GM21526 (cell line): ENCODE results near the gene WAPL.

ENCODE experiments used
- ATAC-seq: cut with Tn5 transposase; IDR thresholded peaks from one replicate; pipeline ENCODE4 v1.9.1; 2021; ENCODE audit warnings: moderate library complexity; ENCODE audit not compliant: unreplicated experiment, low FRiP score

WAPL gene

DNA sequence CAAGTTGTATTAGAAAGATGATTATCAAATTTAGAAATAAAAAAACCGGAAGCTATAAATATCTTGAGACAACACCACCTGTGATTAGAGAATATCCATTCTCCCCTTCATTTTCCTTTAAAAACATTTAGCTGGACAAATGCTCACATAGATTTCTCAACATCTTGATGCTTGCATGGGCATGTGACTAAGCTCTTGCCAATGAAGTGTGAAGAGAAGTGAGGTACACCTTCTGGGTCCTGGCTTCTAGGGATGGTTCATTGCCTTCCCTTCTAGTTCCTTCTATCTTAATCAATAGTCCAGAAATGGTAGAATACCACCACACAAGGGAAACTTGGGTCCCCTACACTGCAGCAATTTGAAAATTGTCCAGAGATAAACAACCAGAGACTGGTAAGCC is 41.0 kb downstream of the WAPL start:
- ATAC-seq: no peak

DNA sequence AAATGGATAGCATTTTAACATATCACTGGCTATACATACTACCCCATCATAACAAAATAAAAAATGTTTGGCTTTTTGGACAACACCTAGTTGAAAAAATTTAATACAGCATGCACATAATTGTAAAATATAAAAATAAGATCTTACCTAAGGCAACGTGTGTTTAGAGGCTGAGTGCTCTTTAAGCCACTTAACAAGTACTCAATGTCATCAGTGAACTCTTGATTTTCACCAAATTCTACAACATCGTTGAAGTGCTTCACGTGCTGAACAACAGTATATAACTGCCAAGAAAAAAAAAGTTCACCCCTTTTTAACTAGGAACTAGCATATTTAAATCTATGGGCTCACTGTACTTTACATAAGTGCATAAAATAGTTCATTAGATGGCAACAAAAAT is 49.5 kb downstream of the WAPL start:
- ATAC-seq: no peak

DNA sequence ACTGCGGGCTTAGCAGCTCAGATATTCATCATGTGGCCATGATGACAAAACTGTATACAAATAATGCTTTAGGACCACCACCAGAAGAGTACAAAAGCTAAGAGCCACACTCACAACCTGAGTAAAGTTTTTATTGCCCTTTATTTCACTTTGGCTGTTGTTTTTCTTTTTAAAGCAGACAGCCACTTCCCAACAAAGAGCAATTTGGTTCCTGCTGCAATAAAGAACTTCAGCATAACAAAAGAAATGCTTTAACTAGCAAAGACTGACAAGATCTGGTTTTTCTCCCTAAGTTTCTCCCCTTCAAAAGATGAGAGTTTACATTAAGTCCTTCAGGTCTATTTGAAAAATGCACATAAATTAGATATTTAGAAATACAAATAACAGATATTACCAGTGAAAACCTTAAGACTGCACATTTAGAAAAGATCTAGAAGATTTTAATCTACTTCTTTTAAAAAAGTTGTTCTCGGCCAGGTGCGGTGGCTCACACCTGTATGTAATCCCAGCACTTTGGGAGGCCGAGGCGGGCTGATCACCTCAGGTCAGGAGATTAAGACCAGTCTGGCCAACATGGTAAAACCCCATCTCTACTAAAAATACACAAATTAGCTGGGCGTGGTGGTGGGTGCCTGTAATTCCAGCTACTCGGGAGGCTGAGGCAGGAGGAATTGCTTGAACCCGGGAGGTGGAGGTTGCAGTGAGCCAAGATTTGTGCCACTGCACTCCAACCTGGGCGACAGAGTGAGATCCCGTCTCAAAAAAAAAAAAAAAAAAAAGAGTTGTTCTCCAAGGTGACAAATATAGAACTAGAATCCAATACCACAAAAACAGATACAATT is 59.4 kb downstream of the WAPL start:
- ATAC-seq: no peak

DNA sequence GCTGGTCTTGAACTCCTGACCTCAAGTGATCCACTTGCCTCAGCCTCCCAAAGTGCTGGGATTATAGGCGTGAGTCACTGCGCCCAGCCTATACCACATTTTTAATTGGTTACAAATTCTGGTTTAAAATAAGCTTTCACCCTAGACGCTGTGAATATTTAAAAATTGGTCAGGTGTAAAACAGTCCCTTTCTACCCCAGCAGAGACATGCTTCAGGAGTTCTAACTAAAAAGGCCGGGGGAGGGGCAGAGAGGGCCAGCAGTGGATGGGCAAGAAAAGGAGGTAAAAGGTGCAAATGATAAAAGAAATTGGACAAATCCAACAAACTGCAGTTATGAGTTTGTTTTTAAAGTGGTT is 70.0 kb downstream of the WAPL start:
- no peak for ATAC-seq

DNA sequence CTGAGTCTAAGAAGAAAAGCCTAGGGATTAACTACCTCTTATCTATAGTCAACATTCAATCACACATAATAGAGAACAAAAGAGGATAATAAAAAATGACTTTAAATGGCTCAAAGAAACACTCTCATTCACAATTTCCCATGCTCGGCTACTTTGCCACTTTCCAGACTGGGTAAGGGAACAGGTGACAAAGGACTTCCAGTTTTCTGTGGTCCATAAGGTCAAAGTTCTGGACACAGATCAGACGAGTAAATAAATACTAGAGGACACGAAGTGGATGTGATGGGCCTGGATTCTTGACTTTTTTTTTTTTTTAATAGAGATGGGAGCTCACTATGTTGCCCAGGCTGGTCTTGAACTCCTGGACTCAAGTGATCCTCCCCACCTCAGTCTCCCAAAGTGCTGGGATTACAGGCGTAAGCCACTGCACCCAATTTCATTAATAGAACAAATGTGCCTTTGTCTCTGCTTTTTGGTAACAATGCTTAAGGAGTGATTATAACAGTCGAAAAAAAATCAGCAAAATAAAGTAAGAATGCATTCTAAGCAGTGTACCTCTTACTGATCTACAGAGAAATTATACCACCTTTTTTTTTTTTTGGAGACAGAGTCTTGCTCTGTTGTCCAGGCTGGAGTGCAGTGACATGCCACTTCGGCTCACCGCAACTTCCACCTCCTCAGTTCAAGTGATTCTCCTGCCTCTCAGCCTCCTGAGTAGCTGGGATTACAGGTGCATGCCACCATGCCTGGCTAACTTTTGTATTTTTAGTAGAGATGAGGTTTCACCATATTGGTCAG is 70.6 kb downstream of the WAPL start:
- ATAC-seq: no peak

DNA sequence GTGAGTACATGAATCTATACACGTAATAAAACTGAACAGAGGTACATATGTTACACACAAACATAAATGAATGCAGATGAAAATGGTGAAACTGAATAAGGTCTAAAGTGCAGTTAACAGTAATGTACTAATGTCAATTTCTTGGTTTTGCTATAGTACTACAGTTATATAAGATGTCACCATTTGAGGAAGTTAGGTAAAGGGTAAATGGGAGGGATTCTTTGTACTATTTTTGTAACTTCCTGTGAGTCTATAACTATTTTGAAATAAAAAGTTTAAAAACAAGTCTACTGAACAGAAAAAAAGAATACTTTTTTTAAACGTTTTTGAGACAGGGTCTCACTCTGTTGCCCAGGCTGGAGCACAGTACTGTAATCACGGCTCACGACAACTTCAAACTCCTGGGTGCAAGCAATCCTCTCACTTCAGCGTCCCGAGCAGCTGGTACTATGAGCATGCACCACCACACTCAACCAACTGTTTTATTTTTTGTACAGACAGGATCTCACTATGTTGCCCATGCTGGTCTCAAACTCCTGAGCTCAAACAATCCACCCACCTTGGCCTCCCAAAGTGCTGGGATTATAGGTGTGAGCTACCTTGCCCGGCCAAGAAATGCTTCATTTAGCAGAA is 71.5 kb downstream of the WAPL start:
- no peak for ATAC-seq

DNA sequence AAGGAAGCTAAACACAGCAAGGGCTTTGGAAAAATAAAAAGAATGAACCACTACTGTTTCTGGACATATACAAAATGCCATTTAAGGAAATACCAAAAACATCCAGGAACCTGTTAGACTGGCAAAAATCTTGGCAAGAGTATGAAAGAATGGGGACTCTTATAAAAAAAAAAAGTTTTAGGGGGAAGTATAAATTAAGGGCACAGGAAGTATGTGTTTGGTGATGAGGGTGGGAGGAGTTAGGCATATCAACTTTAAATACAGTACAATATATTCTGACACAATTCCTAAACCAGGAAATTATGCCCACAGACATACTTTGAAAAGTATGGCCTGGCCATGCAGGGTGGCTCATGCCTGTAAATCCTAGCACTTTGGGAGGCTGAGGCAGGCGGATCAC is 74.2 kb downstream of the WAPL start:
- ATAC-seq: no peak

DNA sequence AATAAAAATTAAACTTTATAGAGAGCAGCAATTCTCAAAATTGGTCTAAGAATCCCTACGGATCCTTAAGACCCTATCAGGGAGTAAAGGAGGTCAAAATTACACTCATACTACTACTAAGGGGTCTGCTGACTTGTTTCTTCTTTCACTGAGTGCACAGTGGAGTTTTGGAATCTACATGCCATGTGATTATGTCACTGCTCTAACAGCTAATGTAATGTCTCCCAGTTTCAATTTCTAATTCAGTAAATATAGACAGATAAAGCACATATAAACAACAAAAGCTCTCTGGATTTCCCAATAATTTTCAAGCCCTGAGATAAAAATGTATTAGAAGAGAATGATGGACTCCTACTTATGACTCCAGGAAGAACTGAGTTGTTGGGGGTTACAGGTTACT is 74.6 kb downstream of the WAPL start:
- ATAC-seq: no peak

DNA sequence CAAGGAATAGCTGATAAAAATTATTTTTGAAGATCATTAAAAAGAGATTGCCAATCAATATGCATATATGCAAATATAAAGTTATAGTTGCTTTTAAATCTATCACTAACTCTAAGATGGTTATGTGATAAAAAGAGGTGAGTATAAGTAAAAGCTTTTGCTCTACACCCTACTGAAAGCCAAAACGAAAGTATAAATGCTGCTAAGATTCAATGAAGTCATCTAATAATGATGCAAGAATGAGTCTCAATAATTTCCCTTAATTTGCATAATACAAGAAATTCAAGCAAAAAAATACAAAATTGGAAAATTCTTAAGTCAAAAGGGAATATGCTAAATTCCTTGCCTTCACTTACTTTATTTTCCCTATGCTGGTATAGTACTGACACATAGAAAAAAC is 75.2 kb downstream of the WAPL start:
- no peak for ATAC-seq

DNA sequence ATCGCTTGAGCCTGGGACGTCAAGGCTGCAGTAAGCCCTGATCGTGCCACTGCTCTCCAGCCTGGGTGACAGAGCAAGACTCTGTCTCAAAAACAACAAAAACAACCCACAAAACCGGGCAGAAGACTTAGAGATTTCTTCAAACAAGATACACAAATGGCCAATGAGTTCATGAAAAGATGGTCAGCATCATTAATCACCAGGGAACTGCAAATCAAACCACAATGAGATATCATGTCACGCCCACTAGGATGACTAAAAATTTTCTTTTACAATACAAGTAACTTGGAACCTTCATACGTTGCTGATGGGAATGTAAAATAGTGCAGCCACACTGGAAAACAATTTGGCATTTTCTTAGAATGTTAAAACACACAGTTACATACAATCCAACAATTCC is 77.7 kb downstream of the WAPL start:
- ATAC-seq: no peak

DNA sequence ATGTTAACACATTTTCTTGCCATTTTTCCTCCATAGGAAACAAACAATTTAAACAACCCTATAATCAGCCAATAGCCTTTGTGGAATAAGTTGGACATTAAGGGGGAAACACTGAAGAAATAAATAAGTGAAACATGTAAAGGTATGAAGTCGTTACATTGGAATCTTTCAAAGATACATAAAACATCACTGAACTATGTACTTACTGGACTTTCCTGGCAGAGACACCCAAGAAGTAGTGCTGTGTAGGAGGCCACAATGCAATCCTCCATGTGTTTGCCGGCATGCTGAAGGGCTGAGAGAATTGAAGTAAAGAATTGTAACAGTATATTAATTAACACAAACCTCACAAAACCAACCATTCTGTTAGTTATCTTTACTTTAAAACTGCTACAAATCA is 78.5 kb downstream of the WAPL start:
- no peak for ATAC-seq

DNA sequence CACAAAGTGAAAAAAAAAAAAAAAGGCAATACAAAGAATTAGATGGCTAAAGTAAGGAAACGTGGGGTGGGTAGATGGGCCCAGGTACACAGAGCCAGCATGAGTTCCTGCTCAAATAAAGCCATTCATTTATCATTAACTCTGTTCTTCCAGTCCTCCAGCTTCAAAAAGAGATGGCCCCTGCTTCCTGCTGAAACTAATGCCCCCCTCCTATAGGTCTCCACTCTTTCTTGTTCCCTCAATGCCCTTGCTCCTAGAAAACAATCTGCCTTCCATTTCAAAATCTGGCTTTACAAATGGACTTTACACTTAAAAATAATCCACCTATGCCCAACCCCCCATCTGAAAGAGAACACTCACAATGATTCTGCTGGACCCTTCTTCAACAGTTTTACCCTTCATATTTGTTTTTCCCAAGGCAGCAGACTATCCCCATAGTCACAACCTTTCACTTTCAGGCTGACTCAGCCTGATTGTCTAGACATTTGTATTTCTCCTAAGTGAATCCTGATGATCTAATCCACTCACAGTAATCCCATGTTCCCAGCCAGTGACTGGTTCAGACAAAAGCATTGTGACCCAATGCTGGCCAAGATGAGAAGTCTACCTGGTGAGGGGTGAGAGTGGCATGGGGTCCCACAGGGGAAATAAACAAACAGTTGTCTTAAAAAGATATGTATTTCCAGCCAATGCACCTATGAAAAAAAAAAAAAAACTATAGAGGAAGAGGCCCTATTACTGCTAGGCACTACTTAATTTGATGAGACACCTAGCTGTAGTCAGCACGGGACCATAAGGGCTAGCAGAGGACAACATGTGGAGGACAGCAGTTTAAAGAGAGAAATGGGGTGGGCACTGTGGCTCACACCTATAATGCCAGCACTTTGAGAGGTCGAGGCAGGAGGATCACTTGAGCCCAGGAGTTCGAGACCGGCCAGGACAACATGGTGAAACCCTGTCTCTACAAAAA is 80.4 kb downstream of the WAPL start:
- ATAC-seq: no peak

DNA sequence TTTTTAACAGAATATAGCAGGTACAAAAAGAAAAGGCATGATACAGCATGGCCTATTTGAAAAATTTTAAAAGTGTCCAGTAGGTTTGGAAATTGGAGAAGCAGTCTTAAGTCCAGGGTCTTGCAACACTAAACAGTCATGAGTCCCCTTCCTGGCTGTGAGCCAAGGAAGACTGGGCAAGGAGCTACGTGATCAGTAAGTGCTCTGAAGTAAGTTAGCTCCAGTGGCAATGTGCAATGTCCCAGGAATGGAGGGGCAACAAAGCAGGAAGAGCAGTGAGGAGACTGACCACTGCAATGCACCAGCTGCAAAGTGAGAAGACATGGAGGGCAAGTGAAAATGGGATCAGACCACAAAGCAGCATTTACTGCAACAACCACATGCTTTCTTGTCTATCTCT is 82.0 kb downstream of the WAPL start:
- no peak for ATAC-seq

DNA sequence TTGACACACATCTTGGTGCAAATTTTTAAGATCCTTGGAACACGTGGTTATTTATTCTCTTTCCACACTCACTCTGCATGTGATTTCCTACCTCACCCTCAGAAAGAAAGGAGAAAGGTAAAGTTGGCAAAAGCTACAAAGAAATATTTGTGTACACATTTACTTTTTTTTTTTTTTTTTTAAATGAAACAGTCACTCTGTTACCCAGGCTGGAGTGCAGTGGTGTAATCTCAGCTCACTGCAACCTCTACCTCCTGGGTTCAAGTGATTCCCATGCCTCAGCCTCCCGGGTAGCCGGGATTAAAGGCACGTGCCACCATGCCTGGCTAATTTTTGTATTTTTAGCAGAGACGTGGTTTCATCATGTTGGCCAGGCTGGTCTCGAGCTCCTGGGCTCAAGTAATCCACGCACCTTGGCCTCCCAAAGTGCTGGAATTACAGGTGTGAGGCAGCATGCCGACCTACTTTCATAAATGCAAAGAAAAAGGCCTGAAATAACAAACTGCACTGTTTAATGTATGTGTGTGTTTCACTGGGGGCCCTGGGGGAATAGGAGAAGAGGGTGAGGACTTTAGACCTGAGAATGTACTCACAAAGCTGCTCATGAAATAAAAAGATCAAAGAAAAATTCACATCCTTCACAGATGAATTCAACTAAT is 83.4 kb downstream of the WAPL start:
- no peak for ATAC-seq

DNA sequence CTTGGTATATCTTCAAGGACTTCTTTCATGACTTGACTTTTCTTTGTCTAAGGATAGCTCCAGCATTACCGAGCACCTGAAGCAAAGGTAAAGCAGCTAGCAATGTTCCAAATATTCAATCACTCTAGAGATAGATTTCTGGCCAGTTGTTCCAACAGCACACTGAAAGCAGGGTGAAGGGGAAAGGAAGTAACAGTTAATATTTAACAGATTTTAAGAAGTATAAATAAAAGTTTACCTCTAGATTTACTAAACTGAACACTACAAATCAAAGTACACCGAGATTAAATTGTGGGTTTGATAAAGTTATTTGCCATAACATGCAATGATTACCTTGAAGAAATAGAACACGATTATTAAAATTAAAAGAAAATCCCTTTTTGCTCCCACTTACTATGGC is 84.1 kb downstream of the WAPL start:
- no peak for ATAC-seq

DNA sequence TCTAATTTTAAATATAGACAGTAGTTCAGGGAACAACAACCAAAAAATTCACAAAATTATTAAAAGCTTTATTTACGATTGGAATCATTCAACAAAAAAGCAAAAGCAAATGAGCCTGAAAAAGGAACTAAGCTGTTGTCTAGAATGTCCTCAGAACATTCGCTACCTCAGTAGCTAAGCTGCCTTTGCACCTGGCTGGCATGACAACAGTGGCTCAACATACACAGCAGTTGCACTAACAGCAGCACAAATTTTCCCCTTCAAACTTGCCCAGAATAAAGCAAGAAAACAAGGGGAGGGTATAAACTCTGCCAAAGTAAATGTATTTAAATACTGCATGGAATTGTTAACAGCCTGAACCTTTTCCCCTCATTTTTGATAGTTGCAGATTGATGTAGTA is 84.6 kb downstream of the WAPL start:
- no peak for ATAC-seq

DNA sequence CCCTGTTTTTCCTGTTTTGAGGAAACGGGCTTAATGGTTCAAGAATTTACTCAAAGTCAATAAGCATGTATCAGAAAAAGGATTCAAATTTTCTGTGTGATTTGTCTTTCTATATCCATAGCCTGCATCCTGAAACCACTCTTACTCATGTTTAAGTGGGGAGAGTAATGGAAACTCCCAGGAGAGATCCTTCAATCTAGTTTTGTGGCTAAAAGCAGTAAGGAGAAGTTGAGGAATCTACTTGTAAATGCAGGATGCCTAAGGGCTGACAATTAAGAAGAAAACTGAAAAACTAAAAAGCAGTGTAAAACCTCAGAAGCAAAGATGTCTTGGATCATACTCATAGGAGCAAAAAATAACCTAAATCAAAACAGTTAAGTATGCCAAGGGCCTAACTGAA is 86.9 kb downstream of the WAPL start:
- ATAC-seq: no peak

DNA sequence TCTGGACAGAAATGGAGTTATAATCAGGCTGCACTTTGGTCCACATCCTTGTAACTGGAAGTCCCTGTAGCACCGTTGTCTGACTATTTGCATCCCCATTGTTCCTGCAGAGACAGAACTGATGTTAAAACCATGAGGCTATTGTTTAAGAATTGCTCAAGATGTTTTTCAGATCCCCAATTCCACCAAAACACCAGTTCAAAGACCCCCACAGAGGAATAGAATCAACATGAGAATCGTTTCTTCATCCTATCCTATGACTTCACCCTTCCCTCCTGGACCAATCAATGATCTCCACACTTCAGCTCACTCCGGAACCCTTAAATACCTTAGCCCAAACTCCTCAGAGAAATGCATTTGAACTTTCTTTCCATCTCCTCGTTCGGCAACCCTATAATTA is 97.9 kb downstream of the WAPL start:
- ATAC-seq: no peak

DNA sequence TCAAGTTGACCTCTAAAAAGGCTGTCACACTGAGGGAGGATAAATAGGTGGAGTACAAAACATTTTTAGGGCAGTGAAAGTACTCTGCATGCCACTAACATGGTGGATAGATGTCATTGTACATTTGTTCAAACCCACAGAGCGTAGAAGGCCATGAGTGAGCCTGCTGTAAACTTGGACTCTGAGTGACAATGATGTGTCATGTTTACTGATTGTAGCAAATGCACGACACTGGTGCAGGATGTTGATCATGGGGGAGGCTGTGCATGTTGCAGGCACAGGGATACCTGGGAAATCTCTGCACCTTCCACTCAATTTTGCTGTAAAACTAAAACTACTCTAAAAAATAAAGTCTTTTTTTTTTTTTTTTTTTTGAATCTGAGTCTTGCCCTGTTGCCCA is 102.5 kb downstream of the WAPL start:
- no peak for ATAC-seq

DNA sequence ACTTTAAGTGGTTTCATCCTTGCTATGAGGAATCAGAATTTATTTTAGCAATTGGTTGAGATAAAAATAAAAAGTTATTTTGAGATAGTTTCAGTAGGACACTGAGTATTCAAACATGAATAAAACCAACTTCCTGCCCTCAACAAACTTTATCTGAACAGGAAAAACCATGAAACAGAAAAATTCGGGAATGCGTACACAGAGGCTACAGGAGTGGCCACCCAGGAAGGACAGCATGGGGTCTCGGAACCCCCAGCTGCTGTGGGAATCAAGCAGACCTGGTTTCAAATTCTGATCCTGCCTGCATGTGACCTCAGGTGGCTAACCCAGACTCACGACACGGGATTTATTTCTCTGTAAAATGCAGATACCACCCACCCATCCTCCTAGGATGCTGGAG is 106.0 kb downstream of the WAPL start:
- ATAC-seq: no peak
